HG02763 (cell line): ENCODE measurements around the gene MSRB2.
"Not testable (repeated sequence)": the region's sequence is repeated elsewhere in the genome, so short reads cannot be mapped to it uniquely, and the experiment has no call there.

Source experiments
- ATAC-seq: cut with Tn5 transposase; IDR thresholded peaks from one replicate; pipeline ENCODE4 v1.9.1; 2021; ENCODE audit warnings: mild to moderate bottlenecking, moderate library complexity; ENCODE audit not compliant: unreplicated experiment

Gene MSRB2

GRCh38 chr10:23095404-23095965 lies at the start of gene MSRB2:
TSS of gene MSRB2 (plus strand) at chr10:23095579. CDS start at chr10:23095609, 30 bp downstream.
- peak; percentile 80 for ATAC-seq

GRCh38 chr10:23046027-23046426 lies 49.4 kb upstream of the MSRB2 start:
- ATAC-seq: no peak

- ATAC-seq: no peak
Measured at GRCh38 chr10:23047201-23048050, 48.0 kb upstream of the MSRB2 start.

- no peak for ATAC-seq
Measured at GRCh38 chr10:23048191-23048590, 47.2 kb upstream of the MSRB2 start.

- no peak for ATAC-seq
Measured at GRCh38 chr10:23051278-23051677, 44.1 kb upstream of the MSRB2 start.

GRCh38 chr10:23051855-23052331 lies 43.5 kb upstream of the MSRB2 start:
- no peak for ATAC-seq

GRCh38 chr10:23053036-23053435 lies 42.3 kb upstream of the MSRB2 start:
- ATAC-seq: no peak

- no peak for ATAC-seq
Measured at GRCh38 chr10:23055424-23056185, 39.8 kb upstream of the MSRB2 start.

GRCh38 chr10:23056186-23056579 lies 39.2 kb upstream of the MSRB2 start:
- no peak for ATAC-seq

GRCh38 chr10:23058366-23058765 lies 37.0 kb upstream of the MSRB2 start:
- no peak for ATAC-seq

GRCh38 chr10:23060918-23061317 lies 34.5 kb upstream of the MSRB2 start:
- no peak for ATAC-seq

GRCh38 chr10:23063045-23063972 lies 32.1 kb upstream of the MSRB2 start:
- no peak for ATAC-seq

GRCh38 chr10:23063973-23064812 lies 31.2 kb upstream of the MSRB2 start:
- no peak for ATAC-seq

GRCh38 chr10:23064813-23065114 lies 30.6 kb upstream of the MSRB2 start:
- not testable (repeated sequence) for ATAC-seq

- ATAC-seq: no peak
Measured at GRCh38 chr10:23065181-23065948, 30.0 kb upstream of the MSRB2 start.

- ATAC-seq: no peak
Measured at GRCh38 chr10:23067337-23067736, 28.0 kb upstream of the MSRB2 start.

- ATAC-seq: peak; percentile 36
Measured at GRCh38 chr10:23067939-23068775, 27.2 kb upstream of the MSRB2 start.
